ENCODE results near the gene ZKSCAN3.
"Not testable (repeated sequence)": the region's sequence is repeated elsewhere in the genome, so short reads cannot be mapped to it uniquely, and the experiment has no call there.

Gene ZKSCAN3

DNA sequence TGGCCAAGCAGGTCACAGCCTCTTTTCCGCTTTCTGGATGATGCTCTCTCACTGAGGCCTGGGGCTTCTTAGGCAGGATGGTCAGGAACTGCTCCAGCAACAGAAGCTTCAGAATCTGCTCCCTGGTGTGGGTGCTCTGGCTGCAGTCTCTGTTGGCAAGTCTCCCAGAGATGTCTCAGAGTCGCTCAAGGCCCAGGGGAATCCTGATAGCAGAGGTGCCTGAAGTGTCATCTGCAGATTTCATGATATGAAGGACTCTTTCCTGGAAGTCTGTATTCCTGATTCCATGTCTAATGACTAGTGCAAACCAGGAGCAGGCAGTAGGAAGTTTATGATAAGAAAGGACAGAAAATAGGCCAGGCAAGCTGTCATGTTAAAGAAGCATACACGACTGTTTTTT, 34.1 kb upstream of the ZKSCAN3 start:
- Histone ChIP-seq H3K4me2 (ENCODE audit: low read length) (no peak overlapping the region), H3K27ac (no peak overlapping the region), H3K4me3 (ENCODE audit: low read depth, low read length) (no peak overlapping the region), H3K4me1 (no peaks in the 10 kb centered on the region), H3K9ac (no peak overlapping the region), H3K79me2 (no peaks in the 10 kb centered on the region), H3K27me3 (ENCODE audit: control insufficient read depth, insufficient read depth, low read length) (no peaks in the 10 kb centered on the region), H2AFZ (no peak overlapping the region), H3K9me3 (ENCODE audit: control insufficient read depth, low read length) (no peaks in the 10 kb centered on the region), H3K36me3 (ENCODE audit: control insufficient read depth, insufficient read depth, low read length) (no peaks in the 10 kb centered on the region)
- TF ChIP-seq CTCF (IDR thresholded peaks at IDR 0.05), result no peak

- H3K4me1 ChIP-seq; H2AFZ ChIP-seq; H3K27ac ChIP-seq; H3K27me3 ChIP-seq (ENCODE audit: control insufficient read depth, insufficient read depth, low read length); H3K79me2 ChIP-seq; H3K4me3 ChIP-seq (ENCODE audit: low read depth, low read length); H3K36me3 ChIP-seq (ENCODE audit: control insufficient read depth, insufficient read depth, low read length); H3K9me3 ChIP-seq (ENCODE audit: control insufficient read depth, low read length); H3K4me2 ChIP-seq (ENCODE audit: low read length); H3K9ac ChIP-seq: not testable (repeated sequence)
Observed at GRCh38 chr6:28317866-28318265, 31.9 kb upstream of the ZKSCAN3 start.

- H3K4me2 ChIP-seq (ENCODE audit: low read length), result no peak overlapping the region
- no peak overlapping the region for H3K9ac ChIP-seq
- H2AFZ ChIP-seq, result no peak overlapping the region
- H3K9me3 ChIP-seq (ENCODE audit: control insufficient read depth, low read length), result peaks cover 11% of the 10 kb centered on the region
- H3K4me1 ChIP-seq, result no peaks in the 10 kb centered on the region
- no peaks in the 10 kb centered on the region for H3K27me3 ChIP-seq (ENCODE audit: control insufficient read depth, insufficient read depth, low read length)
- H3K4me3 ChIP-seq (ENCODE audit: low read depth, low read length), result no peak overlapping the region
- no peaks in the 10 kb centered on the region for H3K79me2 ChIP-seq
- TF ChIP-seq CTCF (IDR thresholded peaks at IDR 0.05), result no peak
- peaks cover 14% of the 10 kb centered on the region for H3K36me3 ChIP-seq (ENCODE audit: control insufficient read depth, insufficient read depth, low read length)
- H3K27ac ChIP-seq, result no peak overlapping the region
Observed at GRCh38 chr6:28322661-28323060, 27.1 kb upstream of the ZKSCAN3 start.

- Histone ChIP-seq H3K79me2 (no peaks in the 10 kb centered on the region), H3K4me3 (ENCODE audit: low read depth, low read length) (no peak overlapping the region), H3K9me3 (ENCODE audit: control insufficient read depth, low read length) (peaks cover 11% of the 10 kb centered on the region), H3K4me1 (no peaks in the 10 kb centered on the region), H3K9ac (no peak overlapping the region), H3K27me3 (ENCODE audit: control insufficient read depth, insufficient read depth, low read length) (no peaks in the 10 kb centered on the region), H3K4me2 (ENCODE audit: low read length) (no peak overlapping the region), H3K27ac (no peak overlapping the region), H2AFZ (no peak overlapping the region), H3K36me3 (ENCODE audit: control insufficient read depth, insufficient read depth, low read length) (peaks cover 14% of the 10 kb centered on the region)
- TF ChIP-seq CTCF (IDR thresholded peaks at IDR 0.05), result no peak
Observed at GRCh38 chr6:28323813-28324424, 25.8 kb upstream of the ZKSCAN3 start.

DNA sequence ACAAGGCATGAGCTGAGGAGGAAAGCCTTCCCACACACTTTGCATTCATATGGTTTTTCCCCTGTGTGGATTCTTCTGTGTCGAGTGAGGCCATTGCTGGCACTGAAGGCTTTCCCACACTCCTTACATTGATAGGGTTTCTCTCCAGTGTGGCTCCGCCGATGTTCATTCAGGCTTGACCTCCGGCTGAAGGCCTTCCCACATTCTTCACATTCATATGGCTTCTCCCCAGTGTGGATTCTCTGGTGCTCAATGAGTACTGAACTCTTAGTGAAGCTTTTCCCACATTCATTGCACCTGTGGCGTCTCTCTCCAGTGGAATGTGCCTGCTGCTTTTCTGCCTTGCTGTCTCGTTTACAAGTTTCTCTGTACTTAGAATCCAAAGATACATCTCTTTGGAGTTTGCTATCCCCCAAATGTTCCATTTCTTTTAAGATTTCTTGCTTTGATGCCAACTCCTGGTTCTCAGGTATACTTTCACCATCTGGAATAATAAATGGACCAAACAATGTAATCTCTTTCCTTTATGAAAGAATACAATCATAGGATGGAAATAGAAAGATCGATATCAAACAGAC, 23.3 kb upstream of the ZKSCAN3 start:
- H3K27me3 ChIP-seq (ENCODE audit: control insufficient read depth, insufficient read depth, low read length), result no peaks in the 10 kb centered on the region
- peaks cover 9% of the 10 kb centered on the region for H3K9me3 ChIP-seq (ENCODE audit: control insufficient read depth, low read length)
- no peak overlapping the region for H2AFZ ChIP-seq
- H3K4me3 ChIP-seq (ENCODE audit: low read depth, low read length), result no peak overlapping the region
- no peaks in the 10 kb centered on the region for H3K4me1 ChIP-seq
- no peak overlapping the region for H3K4me2 ChIP-seq (ENCODE audit: low read length)
- no peak overlapping the region for H3K9ac ChIP-seq
- no peak overlapping the region for H3K27ac ChIP-seq
- TF ChIP-seq CTCF (IDR thresholded peaks at IDR 0.05), result no peak
- H3K36me3 ChIP-seq (ENCODE audit: control insufficient read depth, insufficient read depth, low read length), result peaks cover 14% of the 10 kb centered on the region
- H3K79me2 ChIP-seq, result no peaks in the 10 kb centered on the region

Data from parathyroid adenoma (tissue), 2 donors.